DMS114 treated with DMSO at 0.1 percent for 48 hours (cell line): ENCODE measurements around the gene GALNT14.
"Not testable (repeated sequence)": the region's sequence is repeated elsewhere in the genome, so short reads cannot be mapped to it uniquely, and the experiment has no call there.

Experiments used
- DNase-seq: peaks from one replicate; lab custom pipeline; 2025; ENCODE audit not compliant: unreplicated experiment; lab: John Stamatoyannopoulos, UW

Gene GALNT14, protein sequence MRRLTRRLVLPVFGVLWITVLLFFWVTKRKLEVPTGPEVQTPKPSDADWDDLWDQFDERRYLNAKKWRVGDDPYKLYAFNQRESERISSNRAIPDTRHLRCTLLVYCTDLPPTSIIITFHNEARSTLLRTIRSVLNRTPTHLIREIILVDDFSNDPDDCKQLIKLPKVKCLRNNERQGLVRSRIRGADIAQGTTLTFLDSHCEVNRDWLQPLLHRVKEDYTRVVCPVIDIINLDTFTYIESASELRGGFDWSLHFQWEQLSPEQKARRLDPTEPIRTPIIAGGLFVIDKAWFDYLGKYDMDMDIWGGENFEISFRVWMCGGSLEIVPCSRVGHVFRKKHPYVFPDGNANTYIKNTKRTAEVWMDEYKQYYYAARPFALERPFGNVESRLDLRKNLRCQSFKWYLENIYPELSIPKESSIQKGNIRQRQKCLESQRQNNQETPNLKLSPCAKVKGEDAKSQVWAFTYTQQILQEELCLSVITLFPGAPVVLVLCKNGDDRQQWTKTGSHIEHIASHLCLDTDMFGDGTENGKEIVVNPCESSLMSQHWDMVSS

DNA sequence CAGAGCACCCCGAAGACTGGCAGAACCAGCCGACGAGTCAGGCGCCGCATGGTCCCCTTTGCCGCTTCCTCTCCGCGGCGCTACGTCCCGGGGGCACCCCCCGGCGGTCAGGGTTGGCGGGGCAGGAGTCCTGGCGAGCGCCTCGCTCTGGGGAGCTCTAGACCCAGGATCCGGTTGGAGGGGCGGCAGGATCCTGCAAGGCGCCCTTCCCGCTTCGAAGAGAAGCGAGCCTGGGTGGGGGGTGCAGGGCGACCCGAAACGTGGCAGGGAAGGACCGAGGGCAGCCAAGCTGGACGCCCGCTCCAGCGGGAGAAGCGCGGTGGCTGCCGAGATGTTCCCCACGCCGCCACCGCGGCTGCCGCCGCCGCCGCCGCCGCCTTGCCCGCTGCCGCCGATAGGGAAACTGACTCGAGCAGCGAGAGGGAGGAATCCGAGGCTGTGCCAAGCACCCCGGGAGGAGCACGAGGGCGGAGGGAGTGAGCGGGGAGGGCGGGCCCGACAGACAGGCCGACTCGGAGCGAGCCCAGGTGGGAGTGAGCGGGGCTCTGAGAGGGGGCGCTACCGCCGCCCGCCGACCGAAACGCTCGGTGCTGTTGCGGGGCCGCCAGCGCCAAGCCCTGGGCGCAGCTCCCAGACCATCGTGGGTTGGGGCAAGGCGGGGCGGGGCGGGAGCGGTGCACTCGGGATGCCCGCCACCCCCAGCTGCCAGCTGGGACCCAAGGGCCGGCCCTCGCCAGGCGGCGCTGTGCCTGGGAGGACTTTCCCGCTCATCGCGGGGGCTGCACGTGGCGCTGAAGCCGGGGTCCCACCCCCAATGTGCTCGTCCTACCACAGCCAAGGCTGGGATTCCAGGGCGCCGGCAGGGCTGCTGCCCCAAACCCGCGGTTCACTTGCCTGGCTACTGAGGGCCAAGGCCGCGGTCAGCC is at the start of gene GALNT14:
Gene GALNT14 (minus strand): TSS at position 404 of the 926 bp plus-strand sequence. CDS start 354 bp downstream, at position 50.
- DNase-seq, result peak; percentile 34

DNA sequence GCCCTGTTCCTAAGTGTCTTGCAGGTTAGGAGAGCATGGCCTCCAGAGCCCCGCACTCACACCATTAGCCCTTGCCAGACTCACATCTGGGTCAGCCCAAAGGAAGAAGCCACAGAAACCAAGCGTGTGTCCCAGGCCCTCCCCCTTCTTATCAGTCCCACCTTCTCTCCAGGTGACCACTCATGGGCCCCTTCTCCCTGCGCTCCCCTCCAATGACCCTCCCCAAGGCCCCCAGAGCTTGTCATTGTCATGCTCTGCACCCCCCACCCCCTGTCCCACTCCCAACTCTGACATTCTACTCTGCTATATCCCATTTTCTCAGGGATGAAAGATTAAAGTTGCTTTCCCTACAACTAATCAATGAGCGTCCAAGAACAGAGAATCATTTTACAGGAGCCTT is 48.9 kb upstream of the GALNT14 start:
- no peak for DNase-seq

GRCh38 chr2:31183973-31184372 is 45.7 kb upstream of the GALNT14 start:
- DNase-seq, result not testable (repeated sequence)

- no peak for DNase-seq
Observed at GRCh38 chr2:31176742-31177141, 38.5 kb upstream of the GALNT14 start.

- no peak for DNase-seq
Observed at GRCh38 chr2:31171142-31171541, 32.9 kb upstream of the GALNT14 start.

GRCh38 chr2:31170071-31170698 is 31.9 kb upstream of the GALNT14 start:
- DNase-seq, result peak; percentile 34

- DNase-seq, result no peak
Observed at GRCh38 chr2:31168291-31168690, 30.1 kb upstream of the GALNT14 start.

DNA sequence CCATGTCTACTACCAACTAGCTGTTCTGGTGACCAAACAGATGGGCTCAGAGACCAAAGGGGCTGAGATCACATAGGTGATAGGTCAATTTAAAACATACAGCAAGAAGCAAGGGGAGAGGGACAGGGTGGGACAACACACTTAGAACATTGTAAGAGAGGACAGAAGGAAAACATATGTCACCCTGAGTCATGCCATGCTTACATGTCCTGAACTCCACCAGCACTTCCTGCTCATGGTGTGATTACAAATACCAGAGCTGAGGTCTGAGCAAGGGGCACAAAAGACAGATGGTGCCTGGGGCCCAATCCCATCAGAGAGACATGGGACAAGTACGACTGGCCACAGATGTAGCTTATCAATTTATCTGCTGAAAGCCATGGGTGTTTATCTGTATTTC is 28.7 kb upstream of the GALNT14 start:
- DNase-seq, result no peak

GRCh38 chr2:31163011-31163539 is 24.8 kb upstream of the GALNT14 start:
- no peak for DNase-seq

- DNase-seq, result no peak
Observed at GRCh38 chr2:31161637-31162036, 23.4 kb upstream of the GALNT14 start.

DNA sequence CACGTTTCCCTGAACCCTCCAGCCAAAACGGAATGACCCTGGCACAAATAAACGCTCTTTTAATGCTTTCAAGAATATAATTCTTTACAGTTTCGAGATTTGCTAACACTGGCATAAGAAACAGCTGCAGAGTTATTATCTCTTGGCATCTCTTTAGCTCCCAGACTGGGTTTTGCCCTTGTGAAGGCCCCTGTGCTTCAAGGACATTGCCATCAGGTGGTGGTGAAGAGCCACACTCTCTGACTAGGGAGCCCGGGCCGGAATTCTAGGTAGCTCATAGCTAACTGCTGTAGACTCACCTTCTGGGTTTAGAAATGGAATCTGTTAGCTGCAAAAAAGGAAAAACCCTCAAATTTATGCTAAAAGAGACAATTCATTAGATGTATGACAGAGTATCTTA is 13.3 kb upstream of the GALNT14 start:
- DNase-seq, result no peak

- DNase-seq, result no peak
Observed at GRCh38 chr2:31150120-31150670, 12.0 kb upstream of the GALNT14 start.

DNA sequence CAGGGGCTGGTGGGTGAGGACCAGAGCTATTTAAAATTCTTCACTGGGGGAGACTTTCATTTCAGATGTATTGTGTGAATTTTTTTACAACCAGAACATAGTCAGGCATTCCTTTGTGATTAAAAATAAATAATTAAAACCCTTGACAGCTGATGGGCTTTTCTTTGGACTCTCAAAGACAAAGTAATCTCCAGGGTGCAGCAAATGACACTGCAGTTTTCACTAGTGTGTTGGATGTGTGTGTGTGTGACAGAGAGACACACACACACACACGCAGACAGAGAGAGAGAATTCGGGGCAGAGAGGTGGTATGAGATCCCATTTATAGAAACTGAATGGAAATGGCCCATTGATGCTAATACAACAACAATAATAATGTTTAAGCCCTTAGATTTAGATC is 10.3 kb upstream of the GALNT14 start:
- DNase-seq, result no peak

DNA sequence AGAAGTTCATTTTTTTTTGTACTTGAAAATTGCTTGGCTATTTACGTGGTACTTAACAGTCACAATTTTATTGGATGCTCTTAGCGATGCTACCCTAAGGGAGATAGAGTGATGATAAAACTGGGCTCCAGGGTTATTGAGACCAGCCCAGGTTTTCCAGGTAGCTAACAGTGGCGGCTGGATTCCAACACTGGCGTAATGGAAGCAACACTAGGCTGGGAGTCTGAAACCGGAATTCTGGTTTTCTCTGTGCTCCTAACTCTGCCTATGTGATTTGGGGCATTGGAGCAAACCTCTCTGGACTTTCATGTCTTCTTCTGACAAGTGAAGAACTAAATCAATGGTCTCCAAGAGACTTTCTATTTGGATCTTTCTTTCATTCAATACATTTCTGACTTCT is 9.4 kb upstream of the GALNT14 start:
- DNase-seq, result no peak

- no peak for DNase-seq
Observed at GRCh38 chr2:31142110-31142509, 3.9 kb upstream of the GALNT14 start.

DNA sequence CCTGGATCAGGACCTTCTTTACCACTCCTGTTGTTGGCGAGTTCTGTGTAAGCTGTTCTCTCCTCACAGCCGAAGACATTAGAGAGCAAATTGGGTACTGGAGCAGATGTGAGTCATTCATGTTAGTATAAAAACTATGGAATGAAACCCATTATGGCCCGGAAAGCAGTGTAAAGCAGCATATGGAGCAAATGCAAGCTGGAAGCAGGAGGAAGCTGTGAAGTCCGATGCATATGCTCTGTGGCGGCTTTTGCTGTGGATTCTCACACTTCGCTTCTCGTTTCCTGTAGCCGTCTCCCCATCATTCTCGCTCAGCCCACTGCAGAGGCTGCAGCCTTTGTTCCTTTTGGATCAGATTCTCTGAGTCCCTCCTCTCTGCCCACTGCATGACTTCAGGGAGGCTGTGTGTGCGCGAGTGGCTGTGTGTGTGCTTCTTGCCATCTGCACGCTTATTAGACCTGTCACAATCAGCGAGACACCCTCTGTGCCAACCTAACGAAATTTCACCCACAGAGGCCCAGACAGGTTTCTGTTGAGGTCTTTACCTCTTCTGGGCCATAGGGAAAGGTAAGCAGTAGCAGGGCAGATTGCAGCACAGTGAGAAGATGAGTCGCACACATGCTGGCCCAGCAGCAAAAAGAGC is 3.3 kb upstream of the GALNT14 start:
- DNase-seq, result no peak

DNA sequence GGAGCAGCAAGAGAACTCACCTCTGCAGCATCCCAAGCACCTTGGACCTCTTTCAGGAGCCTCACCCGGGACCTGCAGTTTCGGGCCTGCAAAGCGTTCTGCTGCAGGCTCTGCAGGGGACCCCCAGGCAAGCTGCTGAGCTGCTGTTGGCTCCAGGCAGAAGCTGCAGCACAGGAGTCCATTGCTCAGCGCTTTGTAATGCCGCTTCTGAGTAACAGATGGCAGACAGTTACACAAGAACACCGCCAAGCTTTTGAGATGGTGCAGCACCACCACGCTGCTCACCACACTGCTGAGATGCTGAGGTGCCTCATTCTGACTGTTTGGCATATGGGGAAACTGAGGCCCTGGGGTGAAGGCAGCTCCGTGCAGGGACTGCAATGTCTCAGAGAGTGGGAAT is 1.9 kb upstream of the GALNT14 start:
- no peak for DNase-seq

GRCh38 chr2:31139671-31140070 is 1.4 kb upstream of the GALNT14 start:
- no peak for DNase-seq

GRCh38 chr2:31137211-31138036 is 816 bp downstream of the GALNT14 start:
- DNase-seq, result peak; percentile 17
